Measurements from ENCODE around the gene S100A14.

DNA sequence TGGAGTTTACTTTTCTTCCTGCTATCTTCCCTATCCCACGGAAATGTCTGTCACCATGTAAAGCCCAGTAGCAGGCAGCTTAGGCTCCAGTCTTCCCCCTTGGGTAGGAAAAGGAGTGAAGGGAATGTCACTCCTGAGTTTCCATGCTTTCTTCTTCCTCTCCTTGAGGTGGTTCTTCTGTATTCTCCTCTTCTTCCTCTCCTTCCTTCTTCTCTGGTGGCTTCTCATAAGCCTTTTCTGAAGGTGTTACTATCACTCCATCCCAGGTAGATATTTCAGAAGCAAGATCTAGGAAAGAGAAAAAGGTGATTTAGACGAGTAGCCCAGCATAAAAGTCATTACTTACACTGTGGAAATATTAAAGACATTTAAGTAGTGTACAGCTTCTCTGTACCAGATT, 46.1 kb upstream of the S100A14 start:
- TF ChIP-seq, protein P1, sequence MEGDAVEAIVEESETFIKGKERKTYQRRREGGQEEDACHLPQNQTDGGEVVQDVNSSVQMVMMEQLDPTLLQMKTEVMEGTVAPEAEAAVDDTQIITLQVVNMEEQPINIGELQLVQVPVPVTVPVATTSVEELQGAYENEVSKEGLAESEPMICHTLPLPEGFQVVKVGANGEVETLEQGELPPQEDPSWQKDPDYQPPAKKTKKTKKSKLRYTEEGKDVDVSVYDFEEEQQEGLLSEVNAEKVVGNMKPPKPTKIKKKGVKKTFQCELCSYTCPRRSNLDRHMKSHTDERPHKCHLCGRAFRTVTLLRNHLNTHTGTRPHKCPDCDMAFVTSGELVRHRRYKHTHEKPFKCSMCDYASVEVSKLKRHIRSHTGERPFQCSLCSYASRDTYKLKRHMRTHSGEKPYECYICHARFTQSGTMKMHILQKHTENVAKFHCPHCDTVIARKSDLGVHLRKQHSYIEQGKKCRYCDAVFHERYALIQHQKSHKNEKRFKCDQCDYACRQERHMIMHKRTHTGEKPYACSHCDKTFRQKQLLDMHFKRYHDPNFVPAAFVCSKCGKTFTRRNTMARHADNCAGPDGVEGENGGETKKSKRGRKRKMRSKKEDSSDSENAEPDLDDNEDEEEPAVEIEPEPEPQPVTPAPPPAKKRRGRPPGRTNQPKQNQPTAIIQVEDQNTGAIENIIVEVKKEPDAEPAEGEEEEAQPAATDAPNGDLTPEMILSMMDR (IDR thresholded peaks at IDR 0.05; ENCODE audit: poor library complexity, severe bottlenecking), result no peak
- no peak for TF ChIP-seq POLR2AphosphoS5 (IDR thresholded peaks at IDR 0.05)
